Fibroblast of villous mesenchyme (primary cell): ENCODE measurements around the gene RERE. TPM values are rescaled to one million over a fixed set of nuclear protein-coding genes. Genes with fewer than 3 reads are reported as not detected.
A peak's percentile ranks its signal among the peaks of the same experiment; 100 is the strongest.

Experiments
- DNase-seq: peaks from one replicate; pipeline ENCODE4 v3.0.0-alpha.2; 2010; ENCODE audit warnings: low read depth
- H3K4me3 ChIP-seq: 2 replicates; pipeline ENCODE4 v1.5.1; 2011; ENCODE audit warnings: low read depth, mild to moderate bottlenecking, low read length
- CTCF ChIP-seq: IDR thresholded peaks from 2 replicates; pipeline ENCODE4 v1.5.1; 2012; ENCODE audit warnings: low read depth, mild to moderate bottlenecking, low read length; ENCODE audit not compliant: insufficient read depth
- total RNA-seq: library from RNA; depleted of rRNA; stranded (reverse); fragments of >200 nt; gene quantifications from 2 replicates; pipeline ENCODE4 v1.2.3, GENCODE V29; 2012

The RERE gene
- total RNA-seq, 1 donor: 51.4 TPM

DNA sequence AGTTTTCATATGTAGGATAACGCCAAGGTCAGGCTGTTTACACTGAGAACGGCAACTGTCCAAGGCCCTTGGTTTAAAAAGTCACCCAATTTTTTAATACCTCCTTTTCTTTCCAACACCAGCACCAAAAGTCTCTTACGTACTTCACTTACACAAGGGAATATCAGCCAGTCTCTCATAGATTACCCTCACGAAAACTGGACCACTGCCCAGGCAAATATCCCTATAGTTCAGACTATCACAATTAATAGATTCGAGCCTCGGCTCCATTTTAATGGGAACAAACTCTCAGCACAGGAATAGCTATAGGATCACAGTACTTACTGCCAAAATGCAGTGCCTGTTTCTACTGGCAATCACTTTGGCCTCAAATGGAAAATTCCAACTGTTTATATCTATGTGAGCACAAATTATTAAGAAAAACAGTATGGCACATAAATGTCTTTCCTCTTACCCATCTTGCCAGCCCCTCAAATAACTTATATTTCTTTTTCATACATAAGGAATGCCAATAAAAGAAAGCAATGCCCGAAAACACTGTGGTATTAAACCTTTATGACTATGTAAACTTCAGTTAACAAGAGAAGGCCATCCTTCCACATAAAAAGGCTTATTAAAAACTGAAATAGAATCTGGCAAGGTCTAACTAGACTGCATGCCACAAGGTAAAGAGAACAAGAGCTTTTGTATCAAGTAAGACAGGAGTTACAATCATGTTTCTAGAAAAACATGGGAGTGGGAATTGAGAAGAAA lies 401.7 kb downstream of the RERE start:
- no peak overlapping the region for H3K4me3 ChIP-seq
- peak; percentile 49 for DNase-seq
- no peak for TF ChIP-seq CTCF

GRCh38 chr1:8412183-8412831 lies 405.1 kb downstream of the RERE start:
- TF ChIP-seq CTCF: no peak
- no peak overlapping the region for H3K4me3 ChIP-seq
- DNase-seq: peak; percentile 96

DNA sequence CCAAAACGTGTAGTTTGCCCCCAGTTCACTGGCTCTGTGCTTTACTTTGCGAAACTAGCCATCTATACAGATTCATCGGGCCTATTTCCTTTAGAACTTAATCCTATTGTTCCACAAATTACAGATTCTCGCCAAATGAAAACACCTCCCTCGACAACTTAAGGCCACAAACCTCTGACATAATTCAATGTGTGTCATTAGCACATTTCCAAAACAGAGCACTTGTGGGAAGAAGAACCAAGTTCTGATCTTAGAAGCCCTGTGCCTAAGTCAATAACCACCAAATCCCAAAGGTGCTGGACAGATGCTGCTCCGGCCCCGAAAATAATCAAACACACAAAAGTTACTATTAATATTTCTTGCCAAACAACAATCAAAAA lies 405.6 kb downstream of the RERE start:
- no peak for TF ChIP-seq CTCF
- DNase-seq: no peak
- H3K4me3 ChIP-seq: no peak overlapping the region

- DNase-seq: peak; percentile 37
- no peak overlapping the region for H3K4me3 ChIP-seq
- TF ChIP-seq CTCF: no peak
Measured at GRCh38 chr1:8410791-8411190, 406.6 kb downstream of the RERE start.

- DNase-seq: peak; percentile 33
- H3K4me3 ChIP-seq: no peak overlapping the region
- no peak for TF ChIP-seq CTCF
Measured at GRCh38 chr1:8409606-8410005, 407.8 kb downstream of the RERE start.

- peak; percentile 91 for DNase-seq
- peak; percentile 60 for TF ChIP-seq CTCF
- no peak overlapping the region for H3K4me3 ChIP-seq
Measured at GRCh38 chr1:8409106-8409505, 408.3 kb downstream of the RERE start.
